GM12878 (cell line): ENCODE results near the gene RIPPLY3. TPM values are rescaled to one million over a fixed set of nuclear protein-coding genes. Genes with fewer than 3 reads are reported as not detected.

Source experiments
- ASH2L ChIP-seq: fragments of 300-600, 200-600 bp; sonication (generic); IDR thresholded peaks from 2 replicates; pipeline ENCODE4 v1.6.1; 2017; ENCODE audit warnings: low read depth, mild to moderate bottlenecking, borderline replicate concordance
- BACH1 ChIP-seq: fragments of 450-650 bp; IDR thresholded peaks from 2 replicates; pipeline ENCODE4 v1.6.1; 2017; ENCODE audit warnings: mild to moderate bottlenecking, borderline replicate concordance
- BCL3 ChIP-seq: IDR thresholded peaks from 2 replicates; pipeline ENCODE4 v1.6.1; 2011; ENCODE audit warnings: borderline replicate concordance, low read depth, mild to moderate bottlenecking, moderate library complexity, low read length; ENCODE audit not compliant: insufficient read depth, poor library complexity, severe bottlenecking
- BRCA1 ChIP-seq: IDR thresholded peaks from 2 replicates; pipeline ENCODE4 v1.6.1; 2011; ENCODE audit warnings: low read depth, low read length, improper control_type of control experiment
- ETV6 ChIP-seq, 2 experiments: fragments of 450-650 bp in 1 of 2; IDR thresholded peaks in 1 of 2; conservative IDR thresholded peaks in 1 of 2; 2 replicates each; pipeline ENCODE4 v1.6.1; 2014; ENCODE audit warnings: antibody characterized with exemption in 1 of 2, borderline replicate concordance in 1 of 2, low read depth in 1 of 2, mild to moderate bottlenecking in 1 of 2, moderate library complexity in 1 of 2
- FOS ChIP-seq: IDR thresholded peaks from 3 replicates; pipeline ENCODE4 v1.6.1; 2011; ENCODE audit warnings: borderline replicate concordance; ENCODE audit not compliant: insufficient read length; ENCODE audit errors: extremely low read depth
- GABPA ChIP-seq: IDR thresholded peaks from 2 replicates; pipeline ENCODE4 v1.6.1; 2014; ENCODE audit warnings: antibody characterized with exemption, low read depth, mild to moderate bottlenecking, inconsistent platforms
- HDAC2 ChIP-seq: fragments of 200-600 bp; sonication (generic); IDR thresholded peaks from 2 replicates; pipeline ENCODE4 v1.6.1; 2017
- IRF4 ChIP-seq: IDR thresholded peaks from 2 replicates; pipeline ENCODE4 v1.6.1; 2011; ENCODE audit warnings: low read depth, low read length
- JUNB ChIP-seq: IDR thresholded peaks from 2 replicates; pipeline ENCODE4 v1.6.1; 2016; ENCODE audit warnings: antibody characterized with exemption, mild to moderate bottlenecking
- JUND ChIP-seq: IDR thresholded peaks from 2 replicates; pipeline ENCODE4 v1.6.1; 2012; ENCODE audit warnings: low read depth, mild to moderate bottlenecking, low read length, improper control_type of control experiment, moderate library complexity
- LARP7 ChIP-seq: fragments of 450-650 bp; IDR thresholded peaks from 2 replicates; pipeline ENCODE4 v1.6.1; 2017; ENCODE audit warnings: mild to moderate bottlenecking
- MYC ChIP-seq: IDR thresholded peaks from 2 replicates; pipeline ENCODE4 v1.6.1; 2011; ENCODE audit warnings: mild to moderate bottlenecking, low read length, moderate library complexity, inconsistent platforms; ENCODE audit not compliant: insufficient read depth, insufficient replicate concordance, insufficient read length, severe bottlenecking
- NFXL1 ChIP-seq: fragments of 450-650 bp; IDR thresholded peaks from 2 replicates; pipeline ENCODE4 v1.6.1; 2017; ENCODE audit warnings: antibody characterized with exemption, mild to moderate bottlenecking, borderline replicate concordance
- NRF1 ChIP-seq: conservative IDR thresholded peaks from 2 replicates; pipeline ENCODE4 v1.6.1; 2011; ENCODE audit warnings: mild to moderate bottlenecking, low read depth, low read length, improper control_type of control experiment
- POU2F2 ChIP-seq: IDR thresholded peaks from 3 replicates; pipeline ENCODE4 v1.6.1; 2011; ENCODE audit warnings: low read depth, mild to moderate bottlenecking, low read length, borderline replicate concordance
- RAD51 ChIP-seq: fragments of 450-650 bp; IDR thresholded peaks from 2 replicates; pipeline ENCODE4 v1.6.1; 2016; ENCODE audit warnings: moderate library complexity, mild to moderate bottlenecking, inconsistent platforms
- RUNX3 ChIP-seq: IDR thresholded peaks from 2 replicates; pipeline ENCODE4 v1.6.1; 2012; ENCODE audit warnings: low read length, inconsistent platforms
- SIN3A ChIP-seq: IDR thresholded peaks from 2 replicates; pipeline ENCODE4 v1.6.1; 2012; ENCODE audit warnings: low read depth, low read length, improper control_type of control experiment
- SIX5 ChIP-seq: IDR thresholded peaks from 2 replicates; pipeline ENCODE4 v1.6.1; 2011; ENCODE audit warnings: mild to moderate bottlenecking, low read depth, low read length, moderate library complexity; ENCODE audit not compliant: severe bottlenecking
- SMAD1 ChIP-seq: fragments of 450-650 bp; IDR thresholded peaks from 2 replicates; pipeline ENCODE4 v1.6.1; 2018; ENCODE audit warnings: mild to moderate bottlenecking, low read depth; ENCODE audit not compliant: partially characterized antibody
- SRF ChIP-seq, 2 experiments: IDR thresholded peaks; 2 replicates each; pipeline ENCODE4 v1.6.1; 2011; ENCODE audit warnings: low read depth in 2 of 2, low read length in 2 of 2, mild to moderate bottlenecking in 1 of 2, moderate library complexity in 1 of 2
- STAT3 ChIP-seq: IDR thresholded peaks from 2 replicates; pipeline ENCODE4 v1.6.1; 2011; ENCODE audit warnings: low read depth, low read length, improper control_type of control experiment
- SUPT20H ChIP-seq: IDR thresholded peaks from 2 replicates; pipeline ENCODE4 v1.6.1; 2011; ENCODE audit warnings: low read depth, mild to moderate bottlenecking, low read length, moderate library complexity, borderline replicate concordance; ENCODE audit not compliant: control insufficient read depth
- USF1 ChIP-seq: IDR thresholded peaks from 2 replicates; pipeline ENCODE4 v1.6.1; 2011; ENCODE audit warnings: borderline replicate concordance, low read depth, mild to moderate bottlenecking, moderate library complexity, mixed read lengths, low read length; ENCODE audit not compliant: insufficient read depth; ENCODE audit errors: extremely low read length
- ZNF384 ChIP-seq: IDR thresholded peaks from 2 replicates; pipeline ENCODE4 v1.6.1; 2012; ENCODE audit warnings: low read depth, mild to moderate bottlenecking, low read length, improper control_type of control experiment, borderline replicate concordance
- polyA plus RNA-seq, 11 experiments: library from polyadenylated mRNA; depleted of rRNA in 4 of 11; unstranded in 6 of 11; stranded (reverse) in 5 of 11; fragments of >200 nt; fragmentation: Nextera tagmentation in 4 of 11; fragmentation: Illumina TruSeq in 1 of 11; extraction: Ambion mirVana in 4 of 11; extraction: Trizol in 1 of 11; gene quantifications; 1 replicate in 1 of 11; 2 replicates in 10 of 11; pipeline versions ENCODE4 v1.2.1 to v1.2.3, GENCODE V29; 2011 to 2016; ENCODE audit warnings: inconsistent platforms in 2 of 11, missing spikeins in 2 of 11, low read depth in 1 of 11
- total RNA-seq, 4 experiments: library from RNA; depleted of rRNA in 3 of 4; stranded (reverse); fragments of >200 nt in 3 of 4; fragmentation: Illumina TruSeq in 1 of 4; extraction: Trizol in 1 of 4; gene quantifications; 2 replicates each; pipeline versions ENCODE4 v1.2.1 to v1.2.3, GENCODE V29; 2013 to 2021
- TF ChIP-seq, protein P1 (sequence below): fragments of 450-650 bp; IDR thresholded peaks from 2 replicates; pipeline ENCODE4 v1.6.1; 2016; ENCODE audit warnings: mild to moderate bottlenecking

RIPPLY3 gene
- total and polyA plus RNA-seq, 10 of the 15 experiments (the other 5 are each of a cell fraction or from before 2014, with no cell fraction given), result not detected

- TF ChIP-seq USF1 (no peak), SUPT20H (no peak), BRCA1 (no peak), SMAD1 (no peak), FOS (no peak), ASH2L (no peak), SIN3A (no peak), NRF1 (peak; percentile 60), ETV6 (conservative IDR thresholded peaks at IDR 0.05 in 1 of 2, IDR thresholded peaks at IDR 0.05 in 1 of 2; ENCODE audit: borderline replicate concordance in 1 of 2, low read depth in 1 of 2) (no peak), ZNF384 (no peak), NFXL1 (no peak), JUNB (no peak), LARP7 (peak; percentile 84), HDAC2 (no peak), MYC (peak; percentile 60), STAT3 (no peak), BCL3 (no peak), BACH1 (0 out of 2 replicates have a peak, but pooled peaks have one; percentile 46), GABPA (peak; percentile 77), SRF (IDR thresholded peaks at IDR 0.05; ENCODE audit: low read depth in 2 of 2, low read length in 2 of 2) (0 out of 4 replicates have a peak, but pooled peaks of 1 of the 2 experiments have one; percentile 40), IRF4 (no peak), JUND (no peak), RAD51 (no peak), SIX5 (no peak), RUNX3 (no peak), POU2F2 (no peak)
- TF ChIP-seq, protein P1, sequence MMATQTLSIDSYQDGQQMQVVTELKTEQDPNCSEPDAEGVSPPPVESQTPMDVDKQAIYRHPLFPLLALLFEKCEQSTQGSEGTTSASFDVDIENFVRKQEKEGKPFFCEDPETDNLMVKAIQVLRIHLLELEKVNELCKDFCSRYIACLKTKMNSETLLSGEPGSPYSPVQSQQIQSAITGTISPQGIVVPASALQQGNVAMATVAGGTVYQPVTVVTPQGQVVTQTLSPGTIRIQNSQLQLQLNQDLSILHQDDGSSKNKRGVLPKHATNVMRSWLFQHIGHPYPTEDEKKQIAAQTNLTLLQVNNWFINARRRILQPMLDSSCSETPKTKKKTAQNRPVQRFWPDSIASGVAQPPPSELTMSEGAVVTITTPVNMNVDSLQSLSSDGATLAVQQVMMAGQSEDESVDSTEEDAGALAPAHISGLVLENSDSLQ, result no peak
Observed at GRCh38 chr21:36989699-36990507, 16.6 kb upstream of the RIPPLY3 start (continued).
